ENCODE data around the gene ZNF70. TPM values are rescaled to one million over a fixed set of nuclear protein-coding genes. Genes with fewer than 3 reads are reported as not detected.

The ZNF70 gene
- total RNA-seq, 1 experiment from 2014 or later, result 9.7 TPM

GRCh38 chr22:23695571-23696325 is 55.2 kb downstream of the ZNF70 start:
- Histone ChIP-seq H3K4me3 (ENCODE audit: low read depth, low read length, poor library complexity, severe bottlenecking) (no peak overlapping the region), H3K4me1 (ENCODE audit: insufficient read depth, low read length, poor library complexity, severe bottlenecking) (no peaks in the 10 kb centered on the region), H3K27me3 (replicated peaks; ENCODE audit: insufficient read depth, low read depth, low read length, poor library complexity) (no peaks in the 10 kb centered on the region), H3K36me3 (ENCODE audit: insufficient read depth, low read length, poor library complexity, severe bottlenecking) (peaks cover 25% of the 10 kb centered on the region), H3K9me3 (ENCODE audit: low read depth, low read length, poor library complexity, severe bottlenecking) (no peaks in the 10 kb centered on the region), H3K27ac (ENCODE audit: low read depth, low read length, poor library complexity, severe bottlenecking) (no peak overlapping the region)
- intact Hi-C loops (cut with micrococcal nuclease; ENCODE audit: unreplicated experiment), result no loop called here
- DNase-seq (ENCODE audit: low spot score), result no peak
- no TSS peak for BruUV-seq (replicated peaks)
- POLR2A ChIA-PET (ENCODE audit: low non-redundant PET), result no interaction called here
- TF ChIP-seq EZH2 (IDR thresholded peaks at IDR 0.05; ENCODE audit: borderline replicate concordance, low read depth, low read length, poor library complexity, severe bottlenecking) (no peak), CTCF (conservative IDR thresholded peaks at IDR 0.05; ENCODE audit: low read depth, low read length) (no peak)
- CTCF ChIA-PET, result no interaction called here

- H3K36me3 ChIP-seq (ENCODE audit: insufficient read depth, low read length, poor library complexity, severe bottlenecking), result peaks cover 19% of the 10 kb centered on the region
- DNase-seq (ENCODE audit: low spot score), result no peak
- H3K27me3 ChIP-seq (replicated peaks; ENCODE audit: insufficient read depth, low read depth, low read length, poor library complexity), result no peaks in the 10 kb centered on the region
- H3K4me3 ChIP-seq (ENCODE audit: low read depth, low read length, poor library complexity, severe bottlenecking), result no peak overlapping the region
- intact Hi-C loops (cut with micrococcal nuclease; ENCODE audit: unreplicated experiment), result no loop called here
- TF ChIP-seq CTCF (conservative IDR thresholded peaks at IDR 0.05; ENCODE audit: low read depth, low read length) (no peak), EZH2 (IDR thresholded peaks at IDR 0.05; ENCODE audit: borderline replicate concordance, low read depth, low read length, poor library complexity, severe bottlenecking) (no peak)
- ChIA-PET POLR2A (ENCODE audit: low non-redundant PET) (no interaction called here), CTCF (no interaction called here)
- H3K4me1 ChIP-seq (ENCODE audit: insufficient read depth, low read length, poor library complexity, severe bottlenecking), result no peaks in the 10 kb centered on the region
- no TSS peak for BruUV-seq (replicated peaks)
- no peak overlapping the region for H3K27ac ChIP-seq (ENCODE audit: low read depth, low read length, poor library complexity, severe bottlenecking)
- no peaks in the 10 kb centered on the region for H3K9me3 ChIP-seq (ENCODE audit: low read depth, low read length, poor library complexity, severe bottlenecking)
These were observed 55.8 kb downstream of the ZNF70 start for GRCh38 chr22:23695141-23695540.

- ChIA-PET POLR2A (ENCODE audit: low non-redundant PET) (no interaction called here), CTCF (no interaction called here)
- Histone ChIP-seq H3K4me3 (ENCODE audit: low read depth, low read length, poor library complexity, severe bottlenecking) (no peak overlapping the region), H3K27me3 (replicated peaks; ENCODE audit: insufficient read depth, low read depth, low read length, poor library complexity) (no peaks in the 10 kb centered on the region), H3K36me3 (ENCODE audit: insufficient read depth, low read length, poor library complexity, severe bottlenecking) (peaks cover 9% of the 10 kb centered on the region), H3K9me3 (ENCODE audit: low read depth, low read length, poor library complexity, severe bottlenecking) (no peaks in the 10 kb centered on the region), H3K4me1 (ENCODE audit: insufficient read depth, low read length, poor library complexity, severe bottlenecking) (no peaks in the 10 kb centered on the region), H3K27ac (ENCODE audit: low read depth, low read length, poor library complexity, severe bottlenecking) (no peak overlapping the region)
- no peak for DNase-seq (ENCODE audit: low spot score)
- intact Hi-C loops (cut with micrococcal nuclease; ENCODE audit: unreplicated experiment), result no loop called here
- no TSS peak for BruUV-seq (replicated peaks)
- TF ChIP-seq EZH2 (IDR thresholded peaks at IDR 0.05; ENCODE audit: borderline replicate concordance, low read depth, low read length, poor library complexity, severe bottlenecking) (no peak), CTCF (conservative IDR thresholded peaks at IDR 0.05; ENCODE audit: low read depth, low read length) (no peak)
These were observed 56.8 kb downstream of the ZNF70 start for GRCh38 chr22:23693979-23694680.

Measured in A673 (cell line).